Skeletal muscle tissue (tissue), 4 donors: Measurements from ENCODE around the gene SH3BGRL. TPM values are rescaled to one million over a fixed set of nuclear protein-coding genes. Genes with fewer than 3 reads are reported as not detected.
"Not testable (repeated sequence)": the region's sequence is repeated elsewhere in the genome, so short reads cannot be mapped to it uniquely, and the experiment has no call there.

Experiments used
- H3K27ac ChIP-seq: one replicate; pipeline ENCODE4 v1.7.0; 2013; ENCODE audit warnings: mild to moderate bottlenecking, low read depth, low read length, inconsistent platforms
- H3K27me3 ChIP-seq, 3 donors: one replicate each; pipeline ENCODE4 v1.7.0; 2013; ENCODE audit warnings: low read length in 3 of 3; ENCODE audit not compliant: control insufficient read depth in 3 of 3, insufficient read depth in 3 of 3
- H3K36me3 ChIP-seq, 3 donors: one replicate each; pipeline ENCODE4 v1.7.0; 2013; ENCODE audit warnings: low read length in 3 of 3; ENCODE audit not compliant: control insufficient read depth in 3 of 3, insufficient read depth in 3 of 3
- H3K4me1 ChIP-seq, 3 donors: one replicate each; pipeline ENCODE4 v1.7.0; 2013; ENCODE audit warnings: low read length in 3 of 3, mild to moderate bottlenecking in 3 of 3; ENCODE audit not compliant: control insufficient read depth in 3 of 3, insufficient read depth in 3 of 3
- H3K4me3 ChIP-seq, 3 donors: one replicate each; pipeline ENCODE4 v1.7.0; 2013; ENCODE audit warnings: low read length in 3 of 3
- H3K9ac ChIP-seq, 3 donors: one replicate each; pipeline ENCODE4 v1.7.0; 2013; ENCODE audit warnings: low read length in 3 of 3, mild to moderate bottlenecking in 3 of 3, moderate library complexity in 2 of 3, low read depth in 1 of 3
- H3K9me3 ChIP-seq, 3 donors: one replicate each; pipeline ENCODE4 v1.7.0; 2013; ENCODE audit warnings: low read length in 3 of 3; ENCODE audit not compliant: control insufficient read depth in 3 of 3
- total RNA-seq: library from RNA; depleted of rRNA; stranded (reverse); fragments of >200 nt; gene quantifications from one replicate; pipeline ENCODE4 v1.2.3, GENCODE V29; 2014
- donor health status: Osteomylitis.

SH3BGRL gene
- total RNA-seq, 1 donor from 2014 or later, result 37.6 TPM

- Histone ChIP-seq H3K4me3 (no peak overlapping the region), H3K9ac (no peak overlapping the region), H3K4me1 (no peaks in the 10 kb centered on the region), H3K9me3 (no peaks in the 10 kb centered on the region), H3K36me3 (no peaks in the 10 kb centered on the region), H3K27ac (no peak overlapping the region), H3K27me3 (no peaks in the 10 kb centered on the region)
Measured at GRCh38 chrX:81338924-81339323, 137.0 kb downstream of the SH3BGRL start.

GRCh38 chrX:81345296-81345695, 143.4 kb downstream of the SH3BGRL start:
- not testable (repeated sequence) for H3K4me3 ChIP-seq, H3K9ac ChIP-seq, H3K4me1 ChIP-seq, H3K27me3 ChIP-seq, H3K36me3 ChIP-seq, H3K9me3 ChIP-seq, H3K27ac ChIP-seq

Other genes starting within 250 kb of the SH3BGRL start
- not detected for gene HMGN5, start 189 bp upstream of the SH3BGRL start, total RNA-seq